Measurements from ENCODE around the gene PSMG4. TPM values are rescaled to one million over a fixed set of nuclear protein-coding genes. Genes with fewer than 3 reads are reported as not detected.

Gene PSMG4
- total RNA-seq, 2 experiments from 2014 or later, result 12.3 to 12.8 TPM

GRCh38 chr6:3304500-3305215 is 45.9 kb downstream of the PSMG4 start:
- Histone ChIP-seq H3K4me1 (ENCODE audit: insufficient read depth, low read length) (no peaks in the 10 kb centered on the region), H3K27ac (ENCODE audit: low read depth in 1 of 2, low read length in 2 of 2) (no peak overlapping the region), H3K36me3 (ENCODE audit: insufficient read depth, low read length) (no peaks in the 10 kb centered on the region), H3K4me3 (ENCODE audit: low read length) (no peak overlapping the region), H3K27me3 (ENCODE audit: control insufficient read depth in 1 of 2, insufficient read depth in 2 of 2, low read length in 2 of 2) (no peaks in the 10 kb centered on the region), H3K9me3 (ENCODE audit: control insufficient read depth in 1 of 2, insufficient read depth in 1 of 2, low read length in 2 of 2) (peaks cover 0 to 6% of the 10 kb centered on the region in 2 experiments)
- intact Hi-C loops (cut with DNase I, micrococcal nuclease), result no loop called here
- ATAC-seq (ENCODE audit: poor library complexity) (no peak), DNase-seq (peak in 1 of 14 experiments; percentile 19)
- ChIA-PET POLR2A (no interaction called here), CTCF (no interaction called here)
- Mint-ChIP-seq H3K27me3 (peaks cover 4% of the 10 kb centered on the region), H3K36me3 (ENCODE audit: low read depth) (no peaks in the 10 kb centered on the region), H3K4me1 (ENCODE audit: low read depth) (no peaks in the 10 kb centered on the region), H3K27ac (no peak overlapping the region), H3K9me3 (peaks cover 2% of the 10 kb centered on the region), H3K4me3 (no peak overlapping the region)
- no peak for TF ChIP-seq CTCF (IDR thresholded peaks at IDR 0.05)

GRCh38 chr6:3305216-3305565 is 46.4 kb downstream of the PSMG4 start:
- DNase-seq (peak in 1 of 14 experiments; percentile 11), ATAC-seq (ENCODE audit: poor library complexity) (no peak)
- H3K27ac ChIP-seq (ENCODE audit: low read depth in 1 of 2, low read length in 2 of 2), result no peak overlapping the region
- H3K36me3 ChIP-seq (ENCODE audit: insufficient read depth, low read length), result no peaks in the 10 kb centered on the region
- Mint-ChIP-seq H3K4me3 (no peak overlapping the region), H3K27ac (no peak overlapping the region), H3K27me3 (peaks cover 4% of the 10 kb centered on the region), H3K9me3 (peaks cover 2% of the 10 kb centered on the region), H3K4me1 (ENCODE audit: low read depth) (no peaks in the 10 kb centered on the region), H3K36me3 (ENCODE audit: low read depth) (no peaks in the 10 kb centered on the region)
- H3K27me3 ChIP-seq (ENCODE audit: control insufficient read depth in 1 of 2, insufficient read depth in 2 of 2, low read length in 2 of 2), result no peaks in the 10 kb centered on the region
- ChIA-PET POLR2A (no interaction called here), CTCF (no interaction called here)
- intact Hi-C loops (cut with DNase I, micrococcal nuclease), result no loop called here
- no peaks in the 10 kb centered on the region for H3K4me1 ChIP-seq (ENCODE audit: insufficient read depth, low read length)
- no peak for TF ChIP-seq CTCF (IDR thresholded peaks at IDR 0.05)
- no peak overlapping the region for H3K4me3 ChIP-seq (ENCODE audit: low read length)
- H3K9me3 ChIP-seq (ENCODE audit: control insufficient read depth in 1 of 2, insufficient read depth in 1 of 2, low read length in 2 of 2), result peaks cover 0 to 6% of the 10 kb centered on the region in 2 experiments

- no peaks in the 10 kb centered on the region for H3K36me3 Mint-ChIP-seq (ENCODE audit: low read depth)
- intact Hi-C loops (cut with DNase I, micrococcal nuclease), result no loop called here
- ChIA-PET POLR2A (no interaction called here), CTCF (no interaction called here)
- peaks cover 0 to 6% of the 10 kb centered on the region in 2 experiments for H3K9me3 ChIP-seq (ENCODE audit: control insufficient read depth in 1 of 2, insufficient read depth in 1 of 2, low read length in 2 of 2)
- peaks cover 2% of the 10 kb centered on the region for H3K9me3 Mint-ChIP-seq
- no peak for TF ChIP-seq CTCF (IDR thresholded peaks at IDR 0.05)
- no peak overlapping the region for H3K4me3 ChIP-seq (ENCODE audit: low read length)
- no peak overlapping the region for H3K27ac ChIP-seq (ENCODE audit: low read depth in 1 of 2, low read length in 2 of 2)
- H3K4me3 Mint-ChIP-seq, result no peak overlapping the region
- DNase-seq, result no peak
- no peaks in the 10 kb centered on the region for H3K4me1 Mint-ChIP-seq (ENCODE audit: low read depth)
- H3K4me1 ChIP-seq (ENCODE audit: insufficient read depth, low read length), result no peaks in the 10 kb centered on the region
- no peak for ATAC-seq (ENCODE audit: poor library complexity)
- H3K36me3 ChIP-seq (ENCODE audit: insufficient read depth, low read length), result no peaks in the 10 kb centered on the region
- H3K27me3 Mint-ChIP-seq, result peaks cover 4% of the 10 kb centered on the region
- no peaks in the 10 kb centered on the region for H3K27me3 ChIP-seq (ENCODE audit: control insufficient read depth in 1 of 2, insufficient read depth in 2 of 2, low read length in 2 of 2)
- H3K27ac Mint-ChIP-seq, result no peak overlapping the region
Measured at GRCh38 chr6:3305831-3306230, 47.1 kb downstream of the PSMG4 start.
